ENCODE measurements around the gene SIAH1.

Gene SIAH1

GRCh38 chr16:48353565-48354163, 31.5 kb downstream of the SIAH1 start:
- TF ChIP-seq, protein P1, sequence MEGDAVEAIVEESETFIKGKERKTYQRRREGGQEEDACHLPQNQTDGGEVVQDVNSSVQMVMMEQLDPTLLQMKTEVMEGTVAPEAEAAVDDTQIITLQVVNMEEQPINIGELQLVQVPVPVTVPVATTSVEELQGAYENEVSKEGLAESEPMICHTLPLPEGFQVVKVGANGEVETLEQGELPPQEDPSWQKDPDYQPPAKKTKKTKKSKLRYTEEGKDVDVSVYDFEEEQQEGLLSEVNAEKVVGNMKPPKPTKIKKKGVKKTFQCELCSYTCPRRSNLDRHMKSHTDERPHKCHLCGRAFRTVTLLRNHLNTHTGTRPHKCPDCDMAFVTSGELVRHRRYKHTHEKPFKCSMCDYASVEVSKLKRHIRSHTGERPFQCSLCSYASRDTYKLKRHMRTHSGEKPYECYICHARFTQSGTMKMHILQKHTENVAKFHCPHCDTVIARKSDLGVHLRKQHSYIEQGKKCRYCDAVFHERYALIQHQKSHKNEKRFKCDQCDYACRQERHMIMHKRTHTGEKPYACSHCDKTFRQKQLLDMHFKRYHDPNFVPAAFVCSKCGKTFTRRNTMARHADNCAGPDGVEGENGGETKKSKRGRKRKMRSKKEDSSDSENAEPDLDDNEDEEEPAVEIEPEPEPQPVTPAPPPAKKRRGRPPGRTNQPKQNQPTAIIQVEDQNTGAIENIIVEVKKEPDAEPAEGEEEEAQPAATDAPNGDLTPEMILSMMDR (conservative IDR thresholded peaks at IDR 0.05; ENCODE audit: low read depth, low read length) = peak; percentile 86

GRCh38 chr16:48352648-48353390, 32.4 kb downstream of the SIAH1 start:
- peaks cover 30% of the 10 kb centered on the region for H3K4me1 ChIP-seq (ENCODE audit: low read depth, poor library complexity, severe bottlenecking)
- no peaks in the 10 kb centered on the region for H4K20me1 ChIP-seq (ENCODE audit: insufficient read depth)
- H3K79me2 ChIP-seq (ENCODE audit: insufficient read depth, low read depth) = no peaks in the 10 kb centered on the region; the same call in 1 of the 2 replicates
- no peak overlapping the region for H3K4me3 ChIP-seq (IDR thresholded peaks at IDR 0.05; ENCODE audit: insufficient read depth, low read depth, low read length)
- H3K27ac ChIP-seq = no peak overlapping the region
- H3K9ac ChIP-seq = no peak overlapping the region
- no peak overlapping the region for H3K4me2 ChIP-seq
- no peak overlapping the region for H2AFZ ChIP-seq (ENCODE audit: low read depth)
- no peaks in the 10 kb centered on the region for H3K27me3 ChIP-seq (ENCODE audit: insufficient read depth, low read depth)
- no peaks in the 10 kb centered on the region; the same call in 1 of the 2 replicates for H3K36me3 ChIP-seq (ENCODE audit: insufficient read depth)
- TF ChIP-seq, protein P1 (conservative IDR thresholded peaks at IDR 0.05; ENCODE audit: low read depth, low read length) = no peak

More at GRCh38 chr16:48353565-48354163, 31.5 kb downstream of the SIAH1 start:
- no peaks in the 10 kb centered on the region for H3K27me3 ChIP-seq (ENCODE audit: insufficient read depth, low read depth)
- no peaks in the 10 kb centered on the region; the same call in 1 of the 2 replicates for H3K36me3 ChIP-seq (ENCODE audit: insufficient read depth)
- H3K9ac ChIP-seq = no peak overlapping the region
- no peak overlapping the region for H3K4me2 ChIP-seq
- H3K4me1 ChIP-seq (ENCODE audit: low read depth, poor library complexity, severe bottlenecking) = peaks cover 37% of the 10 kb centered on the region
- H3K4me3 ChIP-seq (IDR thresholded peaks at IDR 0.05; ENCODE audit: insufficient read depth, low read depth, low read length) = no peak overlapping the region
- H3K79me2 ChIP-seq (ENCODE audit: insufficient read depth, low read depth) = peaks cover 8% of the 10 kb centered on the region; the same call in 1 of the 2 replicates
- no peak overlapping the region for H3K27ac ChIP-seq
- no peaks in the 10 kb centered on the region for H4K20me1 ChIP-seq (ENCODE audit: insufficient read depth)
- H2AFZ ChIP-seq (ENCODE audit: low read depth) = no peak overlapping the region

DNA sequence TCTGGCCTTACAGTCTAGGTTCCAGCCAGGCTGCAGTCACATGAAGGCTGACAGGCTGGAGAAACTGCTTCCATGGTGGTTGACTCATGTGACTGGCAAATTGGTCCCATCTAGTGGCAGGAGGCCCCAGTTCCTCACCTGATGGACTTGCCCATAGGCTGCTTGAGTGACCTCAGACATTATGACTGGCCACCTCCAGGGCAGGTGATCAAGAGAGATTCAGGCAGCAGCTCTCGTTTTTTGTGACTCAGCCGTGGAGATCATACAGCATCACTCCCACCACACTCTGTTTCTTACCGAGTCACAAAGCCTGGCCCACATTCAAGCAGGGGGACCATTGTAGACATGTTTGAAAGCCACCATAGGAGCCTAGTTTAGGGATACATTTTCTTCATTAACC, 34.5 kb downstream of the SIAH1 start:
- TF ChIP-seq, protein P1 (conservative IDR thresholded peaks at IDR 0.05; ENCODE audit: low read depth, low read length) = no peak

DNA sequence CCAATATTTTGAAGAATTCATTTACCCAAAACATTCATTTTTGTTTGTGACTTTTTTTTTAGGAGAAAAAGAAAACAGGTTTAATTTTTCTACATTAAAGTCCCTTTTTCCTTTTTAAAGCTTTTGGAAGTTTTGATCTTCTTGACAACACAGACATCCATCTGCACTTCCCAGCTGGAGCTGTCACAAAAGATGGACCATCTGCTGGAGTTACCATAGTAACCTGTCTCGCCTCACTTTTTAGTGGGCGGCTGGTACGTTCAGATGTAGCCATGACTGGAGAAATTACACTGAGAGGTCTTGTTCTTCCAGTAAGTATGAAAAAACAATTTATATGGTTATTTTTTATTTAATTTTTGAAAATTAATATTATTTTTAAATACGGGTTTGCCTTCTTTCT, 37.2 kb downstream of the SIAH1 start:
- Histone ChIP-seq H3K27me3 (ENCODE audit: insufficient read depth, low read depth) (no peaks in the 10 kb centered on the region), H4K20me1 (ENCODE audit: insufficient read depth) (no peaks in the 10 kb centered on the region), H3K36me3 (ENCODE audit: insufficient read depth) (no peaks in the 10 kb centered on the region; the same call in 1 of the 2 replicates), H3K4me2 (no peak overlapping the region), H3K27ac (no peak overlapping the region), H2AFZ (ENCODE audit: low read depth) (no peak overlapping the region), H3K4me1 (ENCODE audit: low read depth, poor library complexity, severe bottlenecking) (no peaks in the 10 kb centered on the region), H3K79me2 (ENCODE audit: insufficient read depth, low read depth) (no peaks in the 10 kb centered on the region), H3K9ac (no peak overlapping the region), H3K4me3 (IDR thresholded peaks at IDR 0.05; ENCODE audit: insufficient read depth, low read depth, low read length) (no peak overlapping the region)
- TF ChIP-seq, protein P1 (conservative IDR thresholded peaks at IDR 0.05; ENCODE audit: low read depth, low read length) = no peak

More for the DNA sequence above, 34.5 kb downstream of the SIAH1 start:
- peaks cover 10% of the 10 kb centered on the region for H3K4me1 ChIP-seq (ENCODE audit: low read depth, poor library complexity, severe bottlenecking)
- no peak overlapping the region for H3K9ac ChIP-seq
- H3K4me3 ChIP-seq (IDR thresholded peaks at IDR 0.05; ENCODE audit: insufficient read depth, low read depth, low read length) = no peak overlapping the region
- H3K4me2 ChIP-seq = no peak overlapping the region
- no peaks in the 10 kb centered on the region for H3K27me3 ChIP-seq (ENCODE audit: insufficient read depth, low read depth)
- no peaks in the 10 kb centered on the region; the same call in 1 of the 2 replicates for H3K36me3 ChIP-seq (ENCODE audit: insufficient read depth)
- H3K79me2 ChIP-seq (ENCODE audit: insufficient read depth, low read depth) = no peaks in the 10 kb centered on the region; the same call in 1 of the 2 replicates
- no peak overlapping the region for H2AFZ ChIP-seq (ENCODE audit: low read depth)
- H4K20me1 ChIP-seq (ENCODE audit: insufficient read depth) = no peaks in the 10 kb centered on the region
- H3K27ac ChIP-seq = no peak overlapping the region
